H1 (cell line): ENCODE results near the gene PRR33. TPM values are rescaled to one million over a fixed set of nuclear protein-coding genes. Genes with fewer than 3 reads are reported as not detected.

ENCODE experiments used
- CTCF ChIA-PET: fragments of 300-600 bp; sonication (Branson Sonifier 250); formaldehyde crosslinking; loops from one replicate; lab custom pipeline; 2021; ENCODE audit not compliant: partially characterized antibody; lab: Charles Lee
- POLR2A ChIA-PET: fragments of 300-600 bp; sonication (Branson Sonifier 250); formaldehyde crosslinking; loops from one replicate; lab custom pipeline; 2021; ENCODE audit warnings: inconsistent platforms; ENCODE audit not compliant: partially characterized antibody; lab: Charles Lee
- DNase-seq, 2 experiments: peaks; one replicate each; pipeline versions ENCODE4 v3.0.0 to v3.0.0-alpha.2; 2010 to 2022; ENCODE audit warnings: low spot score in 2 of 2, low read depth in 1 of 2, mixed read lengths in 1 of 2
- FAIRE-seq: peaks from 2 replicates; lab custom pipeline; 2011; peaks lifted over from hg19 to GRCh38; lab: Jason Lieb, UNC
- H2AFZ ChIP-seq: 2 replicates; pipeline ENCODE4 v1.8.1; 2012; ENCODE audit warnings: low read length, inconsistent platforms
- H2AK5ac ChIP-seq: 2 replicates; pipeline ENCODE4 v1.6.1; 2013; ENCODE audit warnings: low read depth, low read length
- H2BK120ac ChIP-seq: replicated peaks from 2 replicates; pipeline ENCODE3; 2013; ENCODE audit warnings: low read depth, low read length, inconsistent platforms
- H2BK12ac ChIP-seq: 2 replicates; pipeline ENCODE4 v1.6.1; 2013; ENCODE audit warnings: low read depth, low read length
- H2BK15ac ChIP-seq: 2 replicates; pipeline ENCODE4 v1.6.1; 2013; ENCODE audit warnings: low read length
- H2BK20ac ChIP-seq: 2 replicates; pipeline ENCODE4 v1.6.1; 2013; ENCODE audit warnings: low read length
- H2BK5ac ChIP-seq: 2 replicates; pipeline ENCODE4 v1.6.1; 2013; ENCODE audit warnings: low read depth, low read length
- H3K14ac ChIP-seq: 2 replicates; pipeline ENCODE4 v1.6.1; 2013; ENCODE audit warnings: inconsistent platforms; ENCODE audit not compliant: insufficient read length
- H3K18ac ChIP-seq: 2 replicates; pipeline ENCODE4 v1.6.1; 2013; ENCODE audit warnings: low read length; ENCODE audit errors: extremely low read depth
- H3K23ac ChIP-seq: 2 replicates; pipeline ENCODE4 v1.6.1; 2013; ENCODE audit warnings: inconsistent platforms; ENCODE audit not compliant: insufficient read length
- H3K23me2 ChIP-seq: 2 replicates; pipeline ENCODE4 v1.6.1; 2013; ENCODE audit warnings: low read depth, low read length
- H3K27ac ChIP-seq: 2 replicates; pipeline ENCODE4 v1.6.1; 2011; ENCODE audit warnings: low read depth, low read length, inconsistent platforms
- H3K27me3 ChIP-seq, 4 experiments: replicated peaks in 1 of 4; 1 replicate in 1 of 4; 2 replicates in 3 of 4; pipeline versions ENCODE4 v1.6.1 to v1.8.1; 2011 to 2013; ENCODE audit warnings: low read length in 3 of 4, mild to moderate bottlenecking in 3 of 4, inconsistent platforms in 2 of 4, mixed read lengths in 2 of 4, moderate library complexity in 1 of 4; ENCODE audit not compliant: control insufficient read depth in 3 of 4, insufficient read depth in 3 of 4; ENCODE audit errors: extremely low read depth in 1 of 4
- H3K36me3 ChIP-seq, 4 experiments: 2 replicates each; pipeline versions ENCODE4 v1.6.1 to v1.8.1; 2011 to 2013; ENCODE audit warnings: mild to moderate bottlenecking in 4 of 4, low read length in 3 of 4, moderate library complexity in 2 of 4, control low read depth in 1 of 4, inconsistent platforms in 1 of 4; ENCODE audit not compliant: insufficient read depth in 4 of 4, control insufficient read depth in 2 of 4
- H3K4ac ChIP-seq: replicated peaks from 2 replicates; pipeline ENCODE3; 2013; ENCODE audit warnings: low read length, low read depth, mixed read lengths, inconsistent platforms; ENCODE audit not compliant: insufficient read length
- H3K4me1 ChIP-seq, 4 experiments: replicated peaks in 1 of 4; 1 replicate in 1 of 4; 2 replicates in 3 of 4; pipeline versions ENCODE4 v1.6.1 to v1.8.1; 2011 to 2013; ENCODE audit warnings: low read length in 3 of 4, inconsistent platforms in 2 of 4, mixed read lengths in 1 of 4; ENCODE audit not compliant: insufficient read depth in 4 of 4, control insufficient read depth in 3 of 4
- H3K4me2 ChIP-seq, 2 experiments: 2 replicates each; pipeline versions ENCODE4 v1.6.1 to v1.8.1; 2011 to 2013; ENCODE audit warnings: low read depth in 2 of 2, low read length in 2 of 2, control low read depth in 1 of 2, inconsistent platforms in 1 of 2, mild to moderate bottlenecking in 1 of 2; ENCODE audit not compliant: insufficient read depth in 1 of 2
- H3K4me3 ChIP-seq, 4 experiments: fragments of 200-600, 300-600 bp in 1 of 4; sonication (generic), shearing (Covaris generic), sonication (Bioruptor Twin) in 1 of 4; 2 replicates each; pipeline versions ENCODE4 v1.5.1 to v1.8.1; 2011 to 2016; ENCODE audit warnings: low read length in 4 of 4, low read depth in 3 of 4, control low read depth in 2 of 4, inconsistent platforms in 2 of 4, mild to moderate bottlenecking in 2 of 4, mixed read lengths in 1 of 4, moderate library complexity in 1 of 4; ENCODE audit not compliant: insufficient read depth in 2 of 4; ENCODE audit errors: extremely low read depth in 1 of 4
- H3K56ac ChIP-seq: replicated peaks from 2 replicates; pipeline ENCODE3; 2013; ENCODE audit warnings: low read depth, mild to moderate bottlenecking, mixed read lengths, low read length, inconsistent platforms; ENCODE audit not compliant: insufficient read length
- H3K79me1 ChIP-seq: 2 replicates; pipeline ENCODE4 v1.6.1; 2013; ENCODE audit warnings: low read depth, low read length, control low read depth
- H3K79me2 ChIP-seq, 2 experiments: 2 replicates each; pipeline versions ENCODE4 v1.6.1 to v1.8.1; 2012 to 2013; ENCODE audit warnings: low read length in 2 of 2, mild to moderate bottlenecking in 2 of 2, inconsistent platforms in 1 of 2; ENCODE audit not compliant: insufficient read depth in 2 of 2, control insufficient read depth in 1 of 2
- H3K9ac ChIP-seq, 4 experiments: replicated peaks in 1 of 4; 1 replicate in 1 of 4; 2 replicates in 3 of 4; pipeline versions ENCODE4 v1.6.1 to v1.8.1; 2011 to 2013; ENCODE audit warnings: low read depth in 3 of 4, low read length in 3 of 4, control low read depth in 2 of 4, mild to moderate bottlenecking in 2 of 4, moderate library complexity in 2 of 4, inconsistent platforms in 1 of 4; ENCODE audit errors: extremely low read depth in 1 of 4
- H3K9me3 ChIP-seq, 2 experiments: 2 replicates each; pipeline versions ENCODE4 v1.6.1 to v1.8.1; 2012 to 2013; ENCODE audit warnings: mild to moderate bottlenecking in 2 of 2, moderate library complexity in 2 of 2, control low read depth in 1 of 2, inconsistent platforms in 1 of 2, low read depth in 1 of 2, low read length in 1 of 2, mixed read lengths in 1 of 2; ENCODE audit not compliant: insufficient read depth in 2 of 2
- H4K20me1 ChIP-seq, 2 experiments: replicated peaks in 1 of 2; 2 replicates each; pipeline versions ENCODE3 to v1.8.1; 2011 to 2013; ENCODE audit warnings: inconsistent platforms in 2 of 2, low read length in 2 of 2, mild to moderate bottlenecking in 1 of 2; ENCODE audit not compliant: insufficient read depth in 2 of 2, control insufficient read depth in 1 of 2
- H4K5ac ChIP-seq: 2 replicates; pipeline ENCODE4 v1.6.1; 2013; ENCODE audit warnings: low read length, low read depth, mixed read lengths, inconsistent platforms; ENCODE audit not compliant: insufficient read length
- H4K8ac ChIP-seq: 2 replicates; pipeline ENCODE4 v1.8.0; 2013; ENCODE audit warnings: mild to moderate bottlenecking, moderate library complexity, low read length, inconsistent platforms; ENCODE audit not compliant: insufficient read depth; ENCODE audit errors: extremely low read depth
- H4K91ac ChIP-seq: replicated peaks from 2 replicates; pipeline ENCODE3; 2013; ENCODE audit warnings: low read length, mixed read lengths, inconsistent platforms; ENCODE audit not compliant: insufficient read length
- GTF2F1 ChIP-seq: IDR thresholded peaks from 2 replicates; pipeline ENCODE4 v1.6.1; 2012; ENCODE audit warnings: low read depth, low read length, improper control_type of control experiment, borderline replicate concordance
- HDAC2 ChIP-seq, 2 experiments: fragments of 300-600 bp in 1 of 2; sonication (generic) in 1 of 2; IDR thresholded peaks; 2 replicates each; pipeline ENCODE4 v1.6.1; 2011 to 2012; ENCODE audit warnings: low read depth in 2 of 2, low read length in 2 of 2, mild to moderate bottlenecking in 2 of 2, moderate library complexity in 2 of 2, borderline replicate concordance in 1 of 2, inconsistent platforms in 1 of 2
- MAFK ChIP-seq: IDR thresholded peaks from 2 replicates; pipeline ENCODE4 v1.6.1; 2012; ENCODE audit warnings: low read depth, mild to moderate bottlenecking, improper control_type of control experiment, low read length
- RBBP5 ChIP-seq: IDR thresholded peaks from 2 replicates; pipeline ENCODE4 v1.7.1; 2012; ENCODE audit warnings: low read depth, mild to moderate bottlenecking, inconsistent platforms, low read length, moderate library complexity, borderline replicate concordance
- SP1 ChIP-seq: IDR thresholded peaks from 2 replicates; pipeline ENCODE4 v1.6.1; 2011; ENCODE audit warnings: low read depth, low read length
- WGBS, 2 experiments: shearing (Covaris generic) in 1 of 2; methylation state at CpG; one replicate each; pipeline versions ENCODE4 v1.1.6 to v1.1.7; 2013 to 2015; ENCODE audit warnings: low lambda C conversion rate in 2 of 2, mixed read lengths in 2 of 2, inconsistent platforms in 1 of 2, low coverage in 1 of 2, missing lambda C conversion rate in 1 of 2; ENCODE audit not compliant: insufficient replicate concordance in 2 of 2, insufficient coverage in 1 of 2, insufficient read length in 1 of 2; ENCODE audit errors: extremely low coverage in 1 of 2, missing lambda C conversion rate in 1 of 2; 5-methylcytosine and 5-hydroxymethylcytosine counted together
- polyA plus RNA-seq, 7 experiments: library from polyadenylated mRNA; depleted of rRNA in 3 of 7; stranded (reverse) in 5 of 7; unstranded in 2 of 7; fragments of >200 nt in 5 of 7; fragments of 200-250 nt in 2 of 7; gene quantifications; 1 replicate in 5 of 7; 2 replicates in 1 of 7; 4 replicates in 1 of 7; pipeline versions ENCODE4 v1.2.1 to v1.2.3, GENCODE V29; 2011 to 2013; ENCODE audit warnings: missing spikeins in 2 of 7, mixed read lengths in 2 of 7
- total RNA-seq: library from RNA; stranded (reverse); fragmentation: NEBNext Ultra II Directional; extraction: Animal tissue kit (Norgen Biotek cat#: 25700); gene quantifications from 2 replicates; pipeline ENCODE4 v1.2.1, GENCODE V29; 2021

PRR33 gene
- total and polyA plus RNA-seq, 2 of the 8 experiments (the other 6 are each of a cell fraction or from before 2014, with no cell fraction given), result 0.02 TPM; not detected in 1

- DNase-seq (no peak), FAIRE-seq (no peak)
- H3K36me3 ChIP-seq, result no peaks in the 10 kb centered on the region
- H3K9me3 ChIP-seq, result no peaks in the 10 kb centered on the region
- H3K27ac ChIP-seq, result no peak overlapping the region
- H3K9ac ChIP-seq, result no peak overlapping the region
- H4K8ac ChIP-seq, result no peak overlapping the region; the same call in 1 of the 2 replicates
- H3K56ac ChIP-seq, result no peak overlapping the region
- no peak overlapping the region for H4K5ac ChIP-seq
- no peak overlapping the region for H2BK12ac ChIP-seq
- H3K4me2 ChIP-seq, result no peak overlapping the region
- H3K79me1 ChIP-seq, result no peaks in the 10 kb centered on the region
- H2BK5ac ChIP-seq, result no peak overlapping the region
- H3K4me3 ChIP-seq, result no peak overlapping the region
- no peak overlapping the region for H2BK120ac ChIP-seq
- H4K91ac ChIP-seq, result no peak overlapping the region
- no peak overlapping the region for H2AFZ ChIP-seq
- H2BK20ac ChIP-seq, result no peak overlapping the region
- no peak overlapping the region for H2BK15ac ChIP-seq
- no peaks in the 10 kb centered on the region for H3K79me2 ChIP-seq
- no peaks in the 10 kb centered on the region for H3K23me2 ChIP-seq
- ChIA-PET CTCF (interaction anchor here (0.6 to 3.7 kb wide), 8 partner anchors 9 to 308 kb away, joined by 3 to 34 read pairs (median 4); no protein-coding TSS in a partner anchor), POLR2A (interaction anchor here (0.6 kb wide), 1 partner anchor 302 kb away, joined by 3 read pairs; no protein-coding TSS in a partner anchor)
- no peak overlapping the region for H2AK5ac ChIP-seq
- H3K4me1 ChIP-seq, result peaks cover 0 to 3% (median 0%) of the 10 kb centered on the region in 4 experiments; a peak in 2 of 7 replicates
- no peak overlapping the region for H3K4ac ChIP-seq
- no peaks in the 10 kb centered on the region for H3K27me3 ChIP-seq
- no peak overlapping the region for H3K14ac ChIP-seq
- no peak overlapping the region for H3K18ac ChIP-seq
- H4K20me1 ChIP-seq, result no peaks in the 10 kb centered on the region
- no peak overlapping the region for H3K23ac ChIP-seq
- WGBS, 2 experiments, result 97% methylated on average over 16 of the region's 19 CpGs; no CpG with 5 or more reads in 1 of the 2 experiments
- no peak for TF ChIP-seq MAFK
- TF ChIP-seq HDAC2 (IDR thresholded peaks at IDR 0.05; ENCODE audit: borderline replicate concordance in 1 of 2, low read depth in 2 of 2, low read length in 2 of 2), result no peak
- no peak for TF ChIP-seq RBBP5
- TF ChIP-seq SP1, result no peak
- TF ChIP-seq GTF2F1, result no peak
These were observed 50.1 kb downstream of the PRR33 start for GRCh38 chr11:1841511-1842148.
